Measurements from ENCODE around the gene SIVA1. TPM values are rescaled to one million over a fixed set of nuclear protein-coding genes. Genes with fewer than 3 reads are reported as not detected.

Gene SIVA1
- total and polyA plus RNA-seq, 2 of the 8 experiments (the other 6 are each of a cell fraction or from before 2014, with no cell fraction given), result 123 to 589 TPM

DNA sequence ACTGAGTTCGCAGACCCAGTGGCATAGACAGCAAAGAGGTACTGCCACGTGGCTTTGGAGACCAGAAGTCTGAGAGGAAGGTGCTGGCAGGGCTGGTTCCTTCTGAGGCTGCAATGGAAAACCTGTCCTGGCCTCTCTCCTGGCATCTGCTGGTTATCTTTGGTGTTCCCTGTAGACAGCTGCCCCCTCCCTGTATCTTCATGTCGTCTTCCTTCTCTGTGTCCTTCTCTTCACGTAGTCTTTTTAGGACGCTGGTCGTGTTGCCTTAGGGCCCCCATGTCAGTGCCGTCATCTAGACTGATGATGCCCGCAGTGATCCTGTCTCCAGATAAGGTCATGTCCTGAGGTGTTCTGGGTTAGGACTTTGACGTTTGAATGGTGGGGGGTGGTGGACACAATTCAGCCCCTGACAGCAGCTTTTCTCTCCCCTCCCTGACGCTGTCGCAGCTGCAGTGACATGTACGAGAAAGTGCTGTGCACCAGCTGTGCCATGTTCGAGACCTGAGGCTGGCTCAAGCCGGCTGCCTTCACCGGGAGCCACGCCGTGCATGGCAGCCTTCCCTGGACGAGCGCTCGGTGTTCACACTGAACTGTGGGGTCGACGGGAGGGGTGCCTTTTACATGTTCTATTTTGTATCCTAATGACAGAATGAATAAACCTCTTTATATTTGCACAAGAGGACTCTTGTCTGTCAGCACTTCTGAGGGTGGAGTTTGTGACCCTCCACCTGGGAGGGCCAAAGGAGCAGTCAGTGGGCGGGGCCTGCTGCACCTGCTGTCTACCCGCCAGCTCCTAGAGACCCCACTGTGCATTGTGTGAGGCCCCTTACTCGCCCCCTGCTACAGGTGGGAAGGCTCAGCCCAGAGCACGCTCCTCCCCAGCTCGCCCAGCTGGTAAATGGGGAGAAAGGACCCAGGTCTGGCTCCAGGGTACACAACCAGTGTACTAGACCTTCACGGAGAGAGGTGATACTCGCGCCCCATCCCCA, 6.3 kb downstream of the SIVA1 start (continued):
- TF ChIP-seq CHD1 (IDR thresholded peaks at IDR 0.05; ENCODE audit: low read depth, low read length) (no peak), CTBP2 (IDR thresholded peaks at IDR 0.05; ENCODE audit: borderline replicate concordance, insufficient read depth, insufficient read length, low read length) (no peak), POLR2A (IDR thresholded peaks at IDR 0.05; ENCODE audit: control extremely low read depth in 1 of 2, low read depth in 2 of 2, low read length in 2 of 2) (no peak), SRF (IDR thresholded peaks at IDR 0.05; ENCODE audit: low read depth, low read length) (no peak), ATF3 (IDR thresholded peaks at IDR 0.05; ENCODE audit: insufficient read depth, low read depth, low read length) (no peak), PHF8 (conservative IDR thresholded peaks at IDR 0.05; ENCODE audit: low read depth, low read length) (no peak), RNF2 (IDR thresholded peaks at IDR 0.05; ENCODE audit: borderline replicate concordance, low read depth, low read length, missing control alignments, poor library complexity, severe bottlenecking) (no peak), ATF2 (IDR thresholded peaks at IDR 0.05; ENCODE audit: low read length) (no peak)
